HG03558 (cell line): ENCODE measurements around the gene CYP2F1.
"Not testable (repeated sequence)": the region's sequence is repeated elsewhere in the genome, so short reads cannot be mapped to it uniquely, and the experiment has no call there.

ENCODE experiments used
- ATAC-seq: cut with Tn5 transposase; IDR thresholded peaks from one replicate; pipeline ENCODE4 v1.9.1; 2021; ENCODE audit warnings: moderate number of reproducible peaks; ENCODE audit not compliant: unreplicated experiment; ENCODE audit errors: extremely low read depth

CYP2F1 gene

GRCh38 chr19:41126765-41127203, 12.6 kb downstream of the CYP2F1 start:
- ATAC-seq = not testable (repeated sequence)

DNA sequence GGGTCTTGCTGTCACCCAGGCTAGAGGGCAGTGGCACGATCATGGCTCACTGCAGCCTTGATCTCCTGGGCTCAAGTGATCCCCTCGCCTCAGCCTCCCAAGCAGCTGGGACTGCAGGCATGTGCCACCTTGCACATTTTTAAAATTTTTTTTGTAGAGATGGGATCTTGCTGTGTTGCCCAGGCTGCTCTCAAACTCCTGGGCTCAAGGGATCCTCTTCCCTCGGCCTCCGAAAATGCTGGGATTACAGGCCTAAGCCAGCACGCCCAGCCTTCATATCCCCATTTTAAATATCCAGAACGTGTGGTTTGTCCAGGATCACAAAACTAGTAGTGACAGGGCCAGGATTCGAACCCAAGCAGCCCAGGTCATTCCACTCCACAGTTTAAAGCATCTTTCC, 13.1 kb downstream of the CYP2F1 start:
- not testable (repeated sequence) for ATAC-seq

DNA sequence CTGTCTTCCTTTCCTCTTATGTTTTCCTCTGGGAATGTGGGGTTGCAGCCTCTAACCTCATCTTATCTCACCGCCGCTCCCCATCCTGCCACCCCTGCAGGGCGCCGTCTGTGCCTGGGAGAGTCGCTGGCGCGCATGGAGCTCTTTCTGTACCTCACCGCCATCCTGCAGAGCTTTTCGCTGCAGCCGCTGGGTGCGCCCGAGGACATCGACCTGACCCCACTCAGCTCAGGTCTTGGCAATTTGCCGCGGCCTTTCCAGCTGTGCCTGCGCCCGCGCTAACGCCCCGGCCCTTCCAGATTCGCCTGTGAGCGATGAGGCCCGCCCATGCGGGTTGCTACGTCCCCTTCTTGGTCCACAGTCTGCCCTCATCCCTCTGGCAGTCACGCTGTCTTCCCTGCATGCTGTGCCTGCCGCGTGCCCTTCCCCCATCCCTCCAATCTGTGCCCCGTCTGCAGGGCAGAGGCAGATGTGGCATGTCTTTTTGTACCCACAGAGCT, 13.6 kb downstream of the CYP2F1 start:
- not testable (repeated sequence) for ATAC-seq

DNA sequence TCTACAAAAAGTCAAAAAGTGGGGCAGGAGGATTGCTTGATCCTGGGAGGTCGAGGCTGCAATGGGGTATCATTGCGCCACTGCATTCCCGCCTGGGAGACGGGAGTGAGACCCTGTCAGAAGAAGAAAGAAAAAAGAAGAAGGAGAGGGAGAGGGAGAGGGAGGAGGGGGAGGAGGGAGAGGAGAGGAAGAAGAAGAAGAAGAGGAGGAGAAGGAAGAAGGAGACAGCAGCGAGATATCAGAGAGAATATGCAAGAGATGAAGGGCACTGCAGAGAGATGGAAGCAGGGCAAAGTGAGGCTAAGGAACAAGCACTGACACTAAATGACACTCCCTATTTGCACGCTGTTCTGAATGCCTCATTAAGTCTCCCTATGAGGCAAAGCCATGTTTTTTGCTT, 14.5 kb downstream of the CYP2F1 start:
- ATAC-seq = no peak

DNA sequence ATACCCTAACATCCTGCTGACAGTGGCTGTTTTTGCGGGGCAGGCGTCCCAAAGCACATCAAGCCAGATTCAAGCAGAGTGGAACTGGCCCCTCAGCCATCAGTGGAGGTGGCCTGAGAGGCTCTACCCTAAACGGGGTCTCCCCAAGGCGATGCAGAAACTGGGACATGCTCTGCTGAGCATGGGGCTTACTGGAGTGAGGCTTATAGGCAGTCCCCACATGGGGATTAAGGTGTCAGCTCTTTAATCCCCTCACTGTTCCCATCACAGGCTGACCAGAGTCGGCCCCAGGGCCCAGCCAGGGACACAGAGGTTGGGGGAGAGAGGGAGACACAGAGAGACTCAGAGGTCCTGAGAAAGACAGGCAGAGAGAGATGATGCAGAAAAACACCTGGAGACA, 17.0 kb downstream of the CYP2F1 start:
- no peak for ATAC-seq

DNA sequence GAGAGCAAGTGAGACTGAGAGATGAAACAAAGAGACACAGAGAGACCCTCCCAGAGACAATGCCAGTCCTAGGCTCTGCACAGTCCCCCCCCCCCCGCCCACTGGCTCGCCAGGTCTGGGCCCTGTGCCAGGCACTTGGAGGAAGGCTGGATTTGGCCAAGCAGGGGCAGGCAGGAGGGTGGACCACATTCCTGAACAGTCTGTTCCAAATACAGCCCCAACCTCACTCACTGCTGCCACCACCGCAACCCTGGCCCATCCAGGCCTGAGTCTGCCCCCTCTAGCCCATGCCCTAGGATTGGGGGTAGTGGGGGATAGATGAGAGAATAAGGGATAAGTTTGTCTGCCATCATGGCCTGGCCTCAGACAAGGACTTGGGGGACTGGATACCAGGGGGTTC, 19.0 kb downstream of the CYP2F1 start:
- no peak for ATAC-seq

DNA sequence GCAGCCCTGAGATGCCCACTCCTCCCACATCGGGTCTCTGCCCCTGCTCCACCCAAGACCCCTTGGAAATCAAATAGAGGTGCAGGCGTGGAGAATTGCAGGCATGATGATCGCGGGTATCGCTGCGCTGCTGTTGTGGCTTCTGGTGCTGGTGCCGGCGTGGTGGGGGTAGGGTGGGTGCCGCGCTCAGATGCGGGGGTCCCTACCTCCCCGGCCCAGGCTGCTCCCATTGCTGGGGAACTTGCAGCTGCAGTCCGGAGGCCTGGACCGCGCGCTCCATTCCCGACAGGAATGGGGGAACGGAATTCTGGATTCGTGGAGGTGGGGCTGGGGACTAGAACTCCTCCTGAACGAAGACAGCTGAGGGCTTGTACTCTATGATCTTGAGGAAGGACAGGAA, 20.4 kb downstream of the CYP2F1 start:
- no peak for ATAC-seq

- not testable (repeated sequence) for ATAC-seq
These were observed 21.5 kb downstream of the CYP2F1 start for GRCh38 chr19:41135390-41136384.

- ATAC-seq = no peak
These were observed 22.6 kb downstream of the CYP2F1 start for GRCh38 chr19:41136636-41137455.

DNA sequence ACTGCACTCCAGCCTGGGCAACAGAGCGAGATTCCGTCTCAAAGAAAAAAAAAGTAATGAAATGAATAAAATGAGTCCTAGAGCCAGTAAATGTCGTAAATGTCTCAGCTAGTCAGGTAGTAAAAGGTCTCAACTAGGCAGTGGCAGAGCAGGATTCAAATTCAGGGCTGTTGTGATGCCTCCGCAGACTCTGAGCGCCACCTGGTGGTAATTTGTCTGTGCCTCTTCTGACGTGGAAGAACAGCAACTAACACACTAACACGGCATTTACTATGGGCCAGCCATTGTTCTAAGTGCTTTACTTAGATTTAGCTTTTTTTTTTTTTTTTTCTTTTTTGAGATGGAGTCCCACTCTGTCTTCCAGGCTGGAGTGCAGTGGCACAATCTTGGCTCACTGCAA, 30.2 kb downstream of the CYP2F1 start:
- no peak for ATAC-seq

DNA sequence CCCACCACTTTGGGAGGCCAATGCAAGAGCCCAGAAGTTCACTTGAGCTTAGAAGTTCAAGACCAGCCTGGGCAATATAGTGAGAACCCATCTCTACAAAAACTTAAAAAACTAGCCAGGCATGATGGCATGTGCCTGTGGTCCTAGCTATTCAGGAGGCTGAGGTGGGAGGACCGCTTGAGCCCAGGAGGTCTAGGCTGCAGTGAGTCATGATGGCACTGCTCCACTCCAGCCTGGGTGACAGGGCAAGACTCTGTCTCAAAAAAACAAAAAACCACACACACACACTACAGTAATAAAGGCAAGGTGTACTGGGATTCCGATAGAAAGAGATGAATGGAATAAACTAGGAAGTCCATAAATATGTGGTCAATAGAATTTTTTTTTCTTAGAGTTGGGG, 35.6 kb downstream of the CYP2F1 start:
- no peak for ATAC-seq

- ATAC-seq = not testable (repeated sequence)
These were observed 36.8 kb downstream of the CYP2F1 start for GRCh38 chr19:41150986-41151385.

GRCh38 chr19:41154060-41154459, 39.8 kb downstream of the CYP2F1 start:
- no peak for ATAC-seq

- no peak for ATAC-seq
These were observed 42.0 kb downstream of the CYP2F1 start for GRCh38 chr19:41156207-41156606.

- ATAC-seq = no peak
These were observed 45.6 kb downstream of the CYP2F1 start for GRCh38 chr19:41159881-41160280.

- ATAC-seq = no peak
These were observed 47.7 kb downstream of the CYP2F1 start for GRCh38 chr19:41161903-41162302.

DNA sequence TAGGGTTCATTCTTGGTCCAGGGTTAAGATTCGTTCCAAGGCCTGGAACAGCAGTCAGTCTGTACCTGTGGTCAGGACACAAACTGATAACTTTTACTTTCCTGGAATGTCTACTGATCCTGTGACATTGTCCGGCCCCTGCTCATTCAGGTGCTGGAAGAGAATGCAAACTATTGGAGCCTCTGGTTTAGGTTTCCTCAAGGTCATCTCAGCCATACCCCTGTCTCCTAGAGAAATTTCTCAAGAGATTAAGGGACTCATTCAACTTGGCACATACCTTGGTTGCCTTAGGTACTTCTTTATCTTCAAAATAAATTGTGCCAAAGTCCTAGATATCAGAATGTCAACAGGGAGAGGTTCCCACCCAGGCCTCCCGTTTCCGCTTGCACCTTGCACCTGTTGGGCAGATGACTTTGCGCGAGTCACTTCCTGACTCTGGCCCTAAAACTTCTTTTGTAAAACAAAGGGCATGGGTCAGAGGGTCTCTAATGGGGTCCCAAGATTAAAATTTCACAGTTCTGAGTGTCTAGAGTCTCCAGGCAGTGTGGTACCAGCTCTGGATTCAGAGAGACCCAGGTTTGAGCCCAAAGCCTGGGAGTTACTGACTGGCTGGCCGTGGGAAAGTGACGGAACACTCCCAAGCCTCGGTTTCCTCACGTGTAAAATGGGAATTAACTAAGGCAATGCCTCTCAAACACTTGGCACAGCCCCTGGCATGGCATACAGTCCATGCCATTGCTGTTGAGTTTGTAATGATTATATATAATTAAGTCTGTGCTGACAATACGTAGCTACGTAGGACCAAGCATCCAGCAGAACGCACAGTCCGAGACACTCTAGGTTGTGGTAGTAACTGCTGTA, 52.9 kb downstream of the CYP2F1 start:
- ATAC-seq = no peak

- no peak for ATAC-seq
These were observed 58.3 kb downstream of the CYP2F1 start for GRCh38 chr19:41172297-41173164.
